ENCODE data around the gene UNC79. TPM values are rescaled to one million over a fixed set of nuclear protein-coding genes. Genes with fewer than 3 reads are reported as not detected.

UNC79 gene
- total and polyA plus RNA-seq, 2 experiments from 2014 or later: 0.04 TPM; not detected in 1

- no peaks in the 10 kb centered on the region for H3K36me3 ChIP-seq (ENCODE audit: low read depth)
- H3K27ac ChIP-seq: no peak overlapping the region
- H2AFZ ChIP-seq: no peak overlapping the region
- in situ Hi-C loops (cut with MboI): loop anchor here (25.0 kb wide), 1 partner anchor 297 kb away; no protein-coding TSS in a partner anchor
- no peaks in the 10 kb centered on the region for H3K9me2 ChIP-seq (ENCODE audit: insufficient read depth)
- H4K20me1 ChIP-seq (ENCODE audit: insufficient read depth): no peaks in the 10 kb centered on the region
- H3K27me3 ChIP-seq (replicated peaks; ENCODE audit: insufficient read depth): no peaks in the 10 kb centered on the region
- no peak overlapping the region for H3K9ac ChIP-seq
- TF ChIP-seq EZH2phosphoT487 (IDR thresholded peaks at IDR 0.05; ENCODE audit: insufficient read depth, low read depth) (no peak), EZH2 (IDR thresholded peaks at IDR 0.05; ENCODE audit: insufficient read depth, poor library complexity, severe bottlenecking) (no peak)
- DNase-seq: no peak
- no peaks in the 10 kb centered on the region for H3K9me3 ChIP-seq (ENCODE audit: low read depth)
- no peaks in the 10 kb centered on the region for H3K4me1 ChIP-seq (ENCODE audit: insufficient read depth)
- H3K4me2 ChIP-seq (ENCODE audit: unreplicated experiment): no peak overlapping the region
- no peak overlapping the region for H3K4me3 ChIP-seq
- H3F3A ChIP-seq (ENCODE audit: insufficient read depth): no peaks in the 10 kb centered on the region
- no peaks in the 10 kb centered on the region for H3K79me2 ChIP-seq (ENCODE audit: insufficient read depth)
Measured at GRCh38 chr14:93533842-93534241, 103.1 kb downstream of the UNC79 start.

GRCh38 chr14:93535537-93535936, 104.8 kb downstream of the UNC79 start:
- H3F3A ChIP-seq (ENCODE audit: insufficient read depth): no peaks in the 10 kb centered on the region
- in situ Hi-C loops (cut with MboI): loop anchor here (25.0 kb wide), 1 partner anchor 298 kb away; no protein-coding TSS in a partner anchor
- no peak overlapping the region for H3K4me3 ChIP-seq
- H4K20me1 ChIP-seq (ENCODE audit: insufficient read depth): no peaks in the 10 kb centered on the region
- no peaks in the 10 kb centered on the region for H3K27me3 ChIP-seq (replicated peaks; ENCODE audit: insufficient read depth)
- TF ChIP-seq EZH2 (IDR thresholded peaks at IDR 0.05; ENCODE audit: insufficient read depth, poor library complexity, severe bottlenecking): no peak
- TF ChIP-seq EZH2phosphoT487 (IDR thresholded peaks at IDR 0.05; ENCODE audit: insufficient read depth, low read depth): no peak
- no peaks in the 10 kb centered on the region for H3K36me3 ChIP-seq (ENCODE audit: low read depth)
- H3K4me2 ChIP-seq (ENCODE audit: unreplicated experiment): no peak overlapping the region
- no peaks in the 10 kb centered on the region for H3K79me2 ChIP-seq (ENCODE audit: insufficient read depth)
- no peak overlapping the region for H3K9ac ChIP-seq
- no peaks in the 10 kb centered on the region for H3K9me3 ChIP-seq (ENCODE audit: low read depth)
- H2AFZ ChIP-seq: no peak overlapping the region
- no peaks in the 10 kb centered on the region for H3K4me1 ChIP-seq (ENCODE audit: insufficient read depth)
- WGBS, 2 experiments (ENCODE audit: low coverage in 1 of 2, low lambda C conversion rate in 2 of 2, missing lambda C conversion rate in 2 of 2): 75 to 80% methylated on average over 3 of the region's 3 CpGs
- H3K27ac ChIP-seq: no peak overlapping the region
- no peak for DNase-seq
- no peaks in the 10 kb centered on the region for H3K9me2 ChIP-seq (ENCODE audit: insufficient read depth)

GRCh38 chr14:93536945-93537344, 106.2 kb downstream of the UNC79 start:
- Histone ChIP-seq H2AFZ (no peak overlapping the region), H3K4me1 (ENCODE audit: insufficient read depth) (no peaks in the 10 kb centered on the region), H3K4me3 (no peak overlapping the region), H4K20me1 (ENCODE audit: insufficient read depth) (no peaks in the 10 kb centered on the region), H3K79me2 (ENCODE audit: insufficient read depth) (no peaks in the 10 kb centered on the region), H3K36me3 (ENCODE audit: low read depth) (no peaks in the 10 kb centered on the region), H3F3A (ENCODE audit: insufficient read depth) (no peaks in the 10 kb centered on the region), H3K9me3 (ENCODE audit: low read depth) (no peaks in the 10 kb centered on the region), H3K4me2 (ENCODE audit: unreplicated experiment) (no peak overlapping the region), H3K27ac (no peak overlapping the region), H3K9ac (no peak overlapping the region), H3K27me3 (replicated peaks; ENCODE audit: insufficient read depth) (no peaks in the 10 kb centered on the region), H3K9me2 (ENCODE audit: insufficient read depth) (no peaks in the 10 kb centered on the region)
- DNase-seq: peak; percentile 34
- in situ Hi-C loops (cut with MboI): loop anchor here (25.0 kb wide), 1 partner anchor 300 kb away; no protein-coding TSS in a partner anchor
- TF ChIP-seq EZH2phosphoT487 (IDR thresholded peaks at IDR 0.05; ENCODE audit: insufficient read depth, low read depth) (no peak), EZH2 (IDR thresholded peaks at IDR 0.05; ENCODE audit: insufficient read depth, poor library complexity, severe bottlenecking) (no peak)
- 38% methylated on average over 8 of the region's 8 CpGs for WGBS, 2 experiments (ENCODE audit: low coverage in 1 of 2, low lambda C conversion rate in 2 of 2, missing lambda C conversion rate in 2 of 2)

GRCh38 chr14:93537951-93538350, 107.2 kb downstream of the UNC79 start:
- no peak overlapping the region for H3K9ac ChIP-seq
- TF ChIP-seq EZH2 (IDR thresholded peaks at IDR 0.05; ENCODE audit: insufficient read depth, poor library complexity, severe bottlenecking) (no peak), EZH2phosphoT487 (IDR thresholded peaks at IDR 0.05; ENCODE audit: insufficient read depth, low read depth) (no peak)
- H3K36me3 ChIP-seq (ENCODE audit: low read depth): no peaks in the 10 kb centered on the region
- no peaks in the 10 kb centered on the region for H3K79me2 ChIP-seq (ENCODE audit: insufficient read depth)
- no peak overlapping the region for H3K27ac ChIP-seq
- H3K4me2 ChIP-seq (ENCODE audit: unreplicated experiment): no peak overlapping the region
- 81 to 82% methylated on average over 16 of the region's 16 CpGs for WGBS, 2 experiments (ENCODE audit: low coverage in 1 of 2, low lambda C conversion rate in 2 of 2, missing lambda C conversion rate in 2 of 2)
- in situ Hi-C loops (cut with MboI): loop anchor here (25.0 kb wide), 1 partner anchor 301 kb away; no protein-coding TSS in a partner anchor
- no peak overlapping the region for H3K4me3 ChIP-seq
- H2AFZ ChIP-seq: no peak overlapping the region
- no peaks in the 10 kb centered on the region for H3K27me3 ChIP-seq (replicated peaks; ENCODE audit: insufficient read depth)
- H3K9me2 ChIP-seq (ENCODE audit: insufficient read depth): no peaks in the 10 kb centered on the region
- H3K9me3 ChIP-seq (ENCODE audit: low read depth): no peaks in the 10 kb centered on the region
- DNase-seq: no peak
- H3F3A ChIP-seq (ENCODE audit: insufficient read depth): no peaks in the 10 kb centered on the region
- H4K20me1 ChIP-seq (ENCODE audit: insufficient read depth): no peaks in the 10 kb centered on the region
- H3K4me1 ChIP-seq (ENCODE audit: insufficient read depth): no peaks in the 10 kb centered on the region

GRCh38 chr14:93538413-93538812, 107.7 kb downstream of the UNC79 start:
- no peak overlapping the region for H2AFZ ChIP-seq
- no peak overlapping the region for H3K4me2 ChIP-seq (ENCODE audit: unreplicated experiment)
- H3K27ac ChIP-seq: no peak overlapping the region
- TF ChIP-seq EZH2 (IDR thresholded peaks at IDR 0.05; ENCODE audit: insufficient read depth, poor library complexity, severe bottlenecking) (no peak), EZH2phosphoT487 (IDR thresholded peaks at IDR 0.05; ENCODE audit: insufficient read depth, low read depth) (no peak)
- peak; percentile 11 for DNase-seq
- 73 to 74% methylated on average over 9 of the region's 9 CpGs for WGBS, 2 experiments (ENCODE audit: low coverage in 1 of 2, low lambda C conversion rate in 2 of 2, missing lambda C conversion rate in 2 of 2)
- H3F3A ChIP-seq (ENCODE audit: insufficient read depth): no peaks in the 10 kb centered on the region
- H3K9me3 ChIP-seq (ENCODE audit: low read depth): no peaks in the 10 kb centered on the region
- no peaks in the 10 kb centered on the region for H3K36me3 ChIP-seq (ENCODE audit: low read depth)
- H3K27me3 ChIP-seq (replicated peaks; ENCODE audit: insufficient read depth): no peaks in the 10 kb centered on the region
- H3K9me2 ChIP-seq (ENCODE audit: insufficient read depth): no peaks in the 10 kb centered on the region
- H4K20me1 ChIP-seq (ENCODE audit: insufficient read depth): no peaks in the 10 kb centered on the region
- H3K79me2 ChIP-seq (ENCODE audit: insufficient read depth): no peaks in the 10 kb centered on the region
- in situ Hi-C loops (cut with MboI): loop anchor here (25.0 kb wide), 1 partner anchor 301 kb away; no protein-coding TSS in a partner anchor
- H3K9ac ChIP-seq: no peak overlapping the region
- no peaks in the 10 kb centered on the region for H3K4me1 ChIP-seq (ENCODE audit: insufficient read depth)
- no peak overlapping the region for H3K4me3 ChIP-seq
